Measurements from ENCODE around the gene CYBA.

GRCh38 chr16:88645455-88645854, 5.4 kb downstream of the CYBA start:
- TF ChIP-seq RNF2 (IDR thresholded peaks at IDR 0.05; ENCODE audit: borderline replicate concordance, low read depth) (no peak), CTCF (IDR thresholded peaks at IDR 0.05) (no peak), EP300 (IDR thresholded peaks at IDR 0.05) (no peak), POLR2A (IDR thresholded peaks at IDR 0.05; ENCODE audit: low read length) (no peak), HOXA7 (CRISPR knock-in tag; IDR thresholded peaks at IDR 0.05) (no peak), KDM5A (IDR thresholded peaks at IDR 0.05) (no peak), RAD21 (conservative IDR thresholded peaks at IDR 0.05 in 1 of 2, IDR thresholded peaks at IDR 0.05 in 1 of 2) (no peak), RFX5 (IDR thresholded peaks at IDR 0.05) (no peak), NFE2L2 (conservative IDR thresholded peaks at IDR 0.05; ENCODE audit: low read length) (no peak)
